DND-41 (cell line): ENCODE results near the gene VBP1.

ENCODE experiments used
- EZH2 ChIP-seq: IDR thresholded peaks from 3 replicates; pipeline ENCODE4 v1.6.1; 2012; ENCODE audit warnings: borderline replicate concordance, low read depth, mild to moderate bottlenecking, moderate library complexity, low read length, inconsistent platforms; ENCODE audit not compliant: severe bottlenecking
- TF ChIP-seq, protein P1 (sequence below): IDR thresholded peaks from 2 replicates; pipeline ENCODE4 v1.5.1; 2012; ENCODE audit warnings: borderline replicate concordance, low read length, moderate library complexity, mild to moderate bottlenecking; ENCODE audit not compliant: poor library complexity, severe bottlenecking; ENCODE audit errors: extremely low read depth

- TF ChIP-seq, protein P1, sequence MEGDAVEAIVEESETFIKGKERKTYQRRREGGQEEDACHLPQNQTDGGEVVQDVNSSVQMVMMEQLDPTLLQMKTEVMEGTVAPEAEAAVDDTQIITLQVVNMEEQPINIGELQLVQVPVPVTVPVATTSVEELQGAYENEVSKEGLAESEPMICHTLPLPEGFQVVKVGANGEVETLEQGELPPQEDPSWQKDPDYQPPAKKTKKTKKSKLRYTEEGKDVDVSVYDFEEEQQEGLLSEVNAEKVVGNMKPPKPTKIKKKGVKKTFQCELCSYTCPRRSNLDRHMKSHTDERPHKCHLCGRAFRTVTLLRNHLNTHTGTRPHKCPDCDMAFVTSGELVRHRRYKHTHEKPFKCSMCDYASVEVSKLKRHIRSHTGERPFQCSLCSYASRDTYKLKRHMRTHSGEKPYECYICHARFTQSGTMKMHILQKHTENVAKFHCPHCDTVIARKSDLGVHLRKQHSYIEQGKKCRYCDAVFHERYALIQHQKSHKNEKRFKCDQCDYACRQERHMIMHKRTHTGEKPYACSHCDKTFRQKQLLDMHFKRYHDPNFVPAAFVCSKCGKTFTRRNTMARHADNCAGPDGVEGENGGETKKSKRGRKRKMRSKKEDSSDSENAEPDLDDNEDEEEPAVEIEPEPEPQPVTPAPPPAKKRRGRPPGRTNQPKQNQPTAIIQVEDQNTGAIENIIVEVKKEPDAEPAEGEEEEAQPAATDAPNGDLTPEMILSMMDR, result no peak
- no peak for TF ChIP-seq EZH2
Measured at GRCh38 chrX:155218777-155219176, 2.5 kb downstream of the VBP1 start.
